HEK293 (cell line): Measurements from ENCODE around the gene SERPINB2.

ENCODE experiments used
- GFI1B ChIP-seq: fragments of 450-650 bp; formaldehyde crosslinking; IDR thresholded peaks from 2 replicates; pipeline ENCODE4 v1.5.1; 2016; ENCODE audit warnings: missing biosample characterization, missing genetic modification characterization
- KLF8 ChIP-seq: fragments of 450-650 bp; formaldehyde crosslinking; IDR thresholded peaks from 2 replicates; pipeline ENCODE4 v1.5.1; 2016; ENCODE audit warnings: missing biosample characterization, missing genetic modification characterization
- ZNF10 ChIP-seq: fragments of 450-650 bp; formaldehyde crosslinking; IDR thresholded peaks from 2 replicates; pipeline ENCODE4 v1.5.1; 2017; ENCODE audit warnings: missing biosample characterization, missing genetic modification characterization
- ZNF184 ChIP-seq: fragments of 450-650 bp; IDR thresholded peaks from 2 replicates; pipeline ENCODE4 v1.5.1; 2018; ENCODE audit warnings: missing biosample characterization, mild to moderate bottlenecking, missing genetic modification characterization
- ZNF341 ChIP-seq: fragments of 450-650 bp; formaldehyde crosslinking; IDR thresholded peaks from 2 replicates; pipeline ENCODE4; 2016; ENCODE audit warnings: low read depth, missing biosample characterization, missing genetic modification characterization
- ZNF76 ChIP-seq: fragments of 450-650 bp; formaldehyde crosslinking; IDR thresholded peaks from 2 replicates; pipeline ENCODE4; 2016; ENCODE audit warnings: low read depth, missing biosample characterization, missing genetic modification characterization, borderline replicate concordance
- TF ChIP-seq, protein P1 (sequence below): fragments of 450-650 bp; formaldehyde crosslinking; IDR thresholded peaks from 2 replicates; pipeline ENCODE4 v1.5.1; 2016; ENCODE audit warnings: missing biosample characterization, missing genetic modification characterization
- TF ChIP-seq, protein P2 (sequence below): fragments of 450-650 bp; formaldehyde crosslinking; IDR thresholded peaks from 2 replicates; pipeline ENCODE4 v1.5.1; 2016; ENCODE audit warnings: missing biosample characterization, missing genetic modification characterization
- TF ChIP-seq, protein P3 (sequence below): fragments of 450-650 bp; formaldehyde crosslinking; IDR thresholded peaks from 2 replicates; pipeline ENCODE4 v1.5.1; 2016; ENCODE audit warnings: missing biosample characterization, missing genetic modification characterization, low read depth

GRCh38 chr18:63895190-63895589 is 7.7 kb downstream of the SERPINB2 start:
- no peak for TF ChIP-seq ZNF341 (tag by site-specific recombination)
- TF ChIP-seq, protein P1, sequence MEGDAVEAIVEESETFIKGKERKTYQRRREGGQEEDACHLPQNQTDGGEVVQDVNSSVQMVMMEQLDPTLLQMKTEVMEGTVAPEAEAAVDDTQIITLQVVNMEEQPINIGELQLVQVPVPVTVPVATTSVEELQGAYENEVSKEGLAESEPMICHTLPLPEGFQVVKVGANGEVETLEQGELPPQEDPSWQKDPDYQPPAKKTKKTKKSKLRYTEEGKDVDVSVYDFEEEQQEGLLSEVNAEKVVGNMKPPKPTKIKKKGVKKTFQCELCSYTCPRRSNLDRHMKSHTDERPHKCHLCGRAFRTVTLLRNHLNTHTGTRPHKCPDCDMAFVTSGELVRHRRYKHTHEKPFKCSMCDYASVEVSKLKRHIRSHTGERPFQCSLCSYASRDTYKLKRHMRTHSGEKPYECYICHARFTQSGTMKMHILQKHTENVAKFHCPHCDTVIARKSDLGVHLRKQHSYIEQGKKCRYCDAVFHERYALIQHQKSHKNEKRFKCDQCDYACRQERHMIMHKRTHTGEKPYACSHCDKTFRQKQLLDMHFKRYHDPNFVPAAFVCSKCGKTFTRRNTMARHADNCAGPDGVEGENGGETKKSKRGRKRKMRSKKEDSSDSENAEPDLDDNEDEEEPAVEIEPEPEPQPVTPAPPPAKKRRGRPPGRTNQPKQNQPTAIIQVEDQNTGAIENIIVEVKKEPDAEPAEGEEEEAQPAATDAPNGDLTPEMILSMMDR (tag by site-specific recombination): no peak
- TF ChIP-seq, protein P2, sequence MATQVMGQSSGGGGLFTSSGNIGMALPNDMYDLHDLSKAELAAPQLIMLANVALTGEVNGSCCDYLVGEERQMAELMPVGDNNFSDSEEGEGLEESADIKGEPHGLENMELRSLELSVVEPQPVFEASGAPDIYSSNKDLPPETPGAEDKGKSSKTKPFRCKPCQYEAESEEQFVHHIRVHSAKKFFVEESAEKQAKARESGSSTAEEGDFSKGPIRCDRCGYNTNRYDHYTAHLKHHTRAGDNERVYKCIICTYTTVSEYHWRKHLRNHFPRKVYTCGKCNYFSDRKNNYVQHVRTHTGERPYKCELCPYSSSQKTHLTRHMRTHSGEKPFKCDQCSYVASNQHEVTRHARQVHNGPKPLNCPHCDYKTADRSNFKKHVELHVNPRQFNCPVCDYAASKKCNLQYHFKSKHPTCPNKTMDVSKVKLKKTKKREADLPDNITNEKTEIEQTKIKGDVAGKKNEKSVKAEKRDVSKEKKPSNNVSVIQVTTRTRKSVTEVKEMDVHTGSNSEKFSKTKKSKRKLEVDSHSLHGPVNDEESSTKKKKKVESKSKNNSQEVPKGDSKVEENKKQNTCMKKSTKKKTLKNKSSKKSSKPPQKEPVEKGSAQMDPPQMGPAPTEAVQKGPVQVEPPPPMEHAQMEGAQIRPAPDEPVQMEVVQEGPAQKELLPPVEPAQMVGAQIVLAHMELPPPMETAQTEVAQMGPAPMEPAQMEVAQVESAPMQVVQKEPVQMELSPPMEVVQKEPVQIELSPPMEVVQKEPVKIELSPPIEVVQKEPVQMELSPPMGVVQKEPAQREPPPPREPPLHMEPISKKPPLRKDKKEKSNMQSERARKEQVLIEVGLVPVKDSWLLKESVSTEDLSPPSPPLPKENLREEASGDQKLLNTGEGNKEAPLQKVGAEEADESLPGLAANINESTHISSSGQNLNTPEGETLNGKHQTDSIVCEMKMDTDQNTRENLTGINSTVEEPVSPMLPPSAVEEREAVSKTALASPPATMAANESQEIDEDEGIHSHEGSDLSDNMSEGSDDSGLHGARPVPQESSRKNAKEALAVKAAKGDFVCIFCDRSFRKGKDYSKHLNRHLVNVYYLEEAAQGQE (tag by site-specific recombination): no peak
- TF ChIP-seq KLF8 (tag by site-specific recombination): no peak
- TF ChIP-seq ZNF184: no peak
- no peak for TF ChIP-seq ZNF10 (tag by site-specific recombination)
- TF ChIP-seq GFI1B: no peak
- no peak for TF ChIP-seq ZNF76 (tag by site-specific recombination)
- TF ChIP-seq, protein P3, sequence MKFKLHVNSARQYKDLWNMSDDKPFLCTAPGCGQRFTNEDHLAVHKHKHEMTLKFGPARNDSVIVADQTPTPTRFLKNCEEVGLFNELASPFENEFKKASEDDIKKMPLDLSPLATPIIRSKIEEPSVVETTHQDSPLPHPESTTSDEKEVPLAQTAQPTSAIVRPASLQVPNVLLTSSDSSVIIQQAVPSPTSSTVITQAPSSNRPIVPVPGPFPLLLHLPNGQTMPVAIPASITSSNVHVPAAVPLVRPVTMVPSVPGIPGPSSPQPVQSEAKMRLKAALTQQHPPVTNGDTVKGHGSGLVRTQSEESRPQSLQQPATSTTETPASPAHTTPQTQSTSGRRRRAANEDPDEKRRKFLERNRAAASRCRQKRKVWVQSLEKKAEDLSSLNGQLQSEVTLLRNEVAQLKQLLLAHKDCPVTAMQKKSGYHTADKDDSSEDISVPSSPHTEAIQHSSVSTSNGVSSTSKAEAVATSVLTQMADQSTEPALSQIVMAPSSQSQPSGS (tag by site-specific recombination): no peak
